CD14-positive monocyte (primary cell): Measurements from ENCODE around the gene FOXO1. TPM values are rescaled to one million over a fixed set of nuclear protein-coding genes. Genes with fewer than 3 reads are reported as not detected.

Source experiments
- DNase-seq, 3 donors: peaks; one replicate each; pipeline ENCODE4 v3.0.0-alpha.2; 2011 to 2022
- H2AFZ ChIP-seq: 2 replicates; pipeline ENCODE4 v1.6.0; 2012; ENCODE audit warnings: mild to moderate bottlenecking, low read depth, low read length, inconsistent platforms; ENCODE audit not compliant: insufficient read depth, poor library complexity, severe bottlenecking
- H3K27ac ChIP-seq, 2 donors: 1 replicate in 1 of 2; 2 replicates in 1 of 2; pipeline ENCODE4 v1.5.1; 2012 to 2013; ENCODE audit warnings: low read length in 2 of 2, control low read depth in 1 of 2, inconsistent platforms in 1 of 2, low read depth in 1 of 2, mild to moderate bottlenecking in 1 of 2
- H3K27me3 ChIP-seq, 2 donors: one replicate each; pipeline versions ENCODE4 v1.6.0 to v1.6.1; 2011 to 2013; ENCODE audit warnings: low read length in 2 of 2; ENCODE audit not compliant: control insufficient read depth in 2 of 2, insufficient read depth in 2 of 2
- H3K36me3 ChIP-seq, 2 donors: replicated peaks in 1 of 2; 1 replicate in 1 of 2; 2 replicates in 1 of 2; pipeline versions ENCODE4 v1.5.1 to v1.6.1; 2012 to 2013; ENCODE audit warnings: low read length in 2 of 2, control low read depth in 1 of 2, inconsistent platforms in 1 of 2, mild to moderate bottlenecking in 1 of 2; ENCODE audit not compliant: insufficient read depth in 2 of 2, control insufficient read depth in 1 of 2
- H3K4me1 ChIP-seq, 2 donors: 1 replicate in 1 of 2; 2 replicates in 1 of 2; pipeline versions ENCODE4 v1.5.1 to v1.6.1; 2012 to 2013; ENCODE audit warnings: low read length in 2 of 2, control low read depth in 1 of 2, inconsistent platforms in 1 of 2, mild to moderate bottlenecking in 1 of 2, moderate library complexity in 1 of 2; ENCODE audit not compliant: insufficient read depth in 2 of 2, control insufficient read depth in 1 of 2
- H3K4me2 ChIP-seq: replicated peaks from 2 replicates; pipeline ENCODE3; 2012; ENCODE audit warnings: low read length, moderate library complexity, mild to moderate bottlenecking; ENCODE audit not compliant: poor library complexity, severe bottlenecking; ENCODE audit errors: extremely low read depth
- H3K4me3 ChIP-seq, 3 experiments: fragments of 200-600 bp in 1 of 3; sonication (generic) in 1 of 3; replicated peaks in 1 of 3; 1 replicate in 2 of 3; 2 replicates in 1 of 3; pipeline ENCODE4 v1.5.1; 2011 to 2013; ENCODE audit warnings: low read length in 3 of 3, mild to moderate bottlenecking in 3 of 3, control low read depth in 2 of 3, low read depth in 2 of 3, inconsistent platforms in 1 of 3, moderate library complexity in 1 of 3
- H3K79me2 ChIP-seq: 2 replicates; pipeline ENCODE4 v1.6.0; 2012; ENCODE audit warnings: mild to moderate bottlenecking, control low read depth, inconsistent platforms, low read length, moderate library complexity; ENCODE audit not compliant: insufficient read depth
- H3K9ac ChIP-seq: 2 replicates; pipeline ENCODE4 v1.6.0; 2017; ENCODE audit warnings: low read length, mild to moderate bottlenecking; ENCODE audit not compliant: insufficient read depth, poor library complexity, severe bottlenecking
- H3K9me3 ChIP-seq, 2 donors: replicated peaks in 1 of 2; 1 replicate in 1 of 2; 2 replicates in 1 of 2; pipeline versions ENCODE4 v1.5.1 to v1.6.1; 2012 to 2013; ENCODE audit warnings: low read length in 2 of 2, control low read depth in 1 of 2; ENCODE audit not compliant: control insufficient read depth in 1 of 2, insufficient read depth in 1 of 2
- H4K20me1 ChIP-seq: 2 replicates; pipeline ENCODE4 v1.6.0; 2012; ENCODE audit warnings: mild to moderate bottlenecking, low read length, control low read depth, moderate library complexity; ENCODE audit not compliant: insufficient read depth
- H3K27ac Mint-ChIP-seq, 7 donors: one replicate each; pipeline ENCODE4 v1.8.0; 2020; ENCODE audit warnings: mild to moderate bottlenecking in 7 of 7, mixed read lengths in 7 of 7, moderate library complexity in 6 of 7, inconsistent platforms in 2 of 7
- H3K27me3 Mint-ChIP-seq, 3 donors: one replicate each; pipeline ENCODE4 v1.8.0; 2021 to 2022; ENCODE audit warnings: low read depth in 3 of 3, mild to moderate bottlenecking in 3 of 3, mixed read lengths in 3 of 3, moderate library complexity in 3 of 3, inconsistent platforms in 1 of 3
- H3K36me3 Mint-ChIP-seq, 2 donors: one replicate each; pipeline ENCODE4 v1.8.0; 2020; ENCODE audit warnings: mixed read lengths in 2 of 2, inconsistent platforms in 1 of 2, mild to moderate bottlenecking in 1 of 2
- H3K4me1 Mint-ChIP-seq: one replicate; pipeline ENCODE4 v1.8.0; 2020; ENCODE audit warnings: mild to moderate bottlenecking, mixed read lengths
- H3K4me3 Mint-ChIP-seq, 2 donors: one replicate each; pipeline ENCODE4 v1.8.0; 2020; ENCODE audit warnings: mild to moderate bottlenecking in 2 of 2, mixed read lengths in 2 of 2, moderate library complexity in 1 of 2
- H3K9me3 Mint-ChIP-seq, 7 donors: one replicate each; pipeline ENCODE4 v1.8.0; 2020 to 2022; ENCODE audit warnings: mixed read lengths in 7 of 7, mild to moderate bottlenecking in 6 of 7, moderate library complexity in 6 of 7, inconsistent platforms in 2 of 7
- CTCF ChIP-seq: fragments of 200-600 bp; IDR thresholded peaks from one replicate; pipeline ENCODE4 v1.8.0; 2022; ENCODE audit warnings: antibody characterized with exemption, mild to moderate bottlenecking
- whole genome bisulfite sequencing: methylation state at CpG from one replicate; pipeline ENCODE4 v1.1.5; 2013; ENCODE audit warnings: missing lambda C conversion rate; ENCODE audit not compliant: insufficient coverage; 5-methylcytosine and 5-hydroxymethylcytosine counted together
- intact Hi-C, 2 donors: fragments of 100-400 bp; cut with micrococcal nuclease; formaldehyde crosslinking; loops; one replicate each; pipeline versions ENCODE4 v1.15.0 to v1.15.1; 2023
- polyA plus RNA-seq, 3 donors: library from polyadenylated mRNA; depleted of rRNA in 1 of 3; unstranded in 2 of 3; stranded (reverse) in 1 of 3; fragments of 300-500 nt in 2 of 3; fragments of >200 nt in 1 of 3; fragmentation: Illumina TruSeq in 2 of 3; gene quantifications; 1 replicate in 2 of 3; 2 replicates in 1 of 3; pipeline ENCODE4 v1.2.3, GENCODE V29; 2012 to 2021

The FOXO1 gene
- polyA plus RNA-seq, 3 donors, result 3.1 to 11.3 (median 8.0) TPM

GRCh38 chr13:40626977-40627376 lies 39.5 kb downstream of the FOXO1 start:
- Histone ChIP-seq H4K20me1 (peaks cover 94% of the 10 kb centered on the region), H3K79me2 (peaks cover 7% of the 10 kb centered on the region), H3K27ac (no peak overlapping the region), H3K9ac (no peak overlapping the region), H3K36me3 (no peaks in the 10 kb centered on the region), H3K9me3 (no peaks in the 10 kb centered on the region), H3K4me1 (peaks cover 32 to 37% of the 10 kb centered on the region in 2 donors), H2AFZ (no peak overlapping the region), H3K4me3 (no peak overlapping the region), H3K4me2 (no peak overlapping the region), H3K27me3 (no peaks in the 10 kb centered on the region)
- WGBS, result 100% methylated on average over 1 of the region's 1 CpG
- Mint-ChIP-seq H3K9me3 (no peaks in the 10 kb centered on the region), H3K27ac (peak overlapping the region in 1 of 7 donors; percentile 4), H3K4me3 (no peak overlapping the region), H3K36me3 (peaks cover 14 to 16% of the 10 kb centered on the region in 2 donors), H3K27me3 (peaks cover 0 to 5% (median 0%) of the 10 kb centered on the region in 3 donors), H3K4me1 (peaks cover 37% of the 10 kb centered on the region)
- no peak for TF ChIP-seq CTCF
- intact Hi-C loops, result loop anchor here in 1 of 2 donors (5.0 kb wide), 1 partner anchor 40 kb away; the partner anchor contains the start of gene FOXO1
- DNase-seq, result no peak

GRCh38 chr13:40626561-40626960 lies 39.9 kb downstream of the FOXO1 start:
- TF ChIP-seq CTCF, result no peak
- peak overlapping the region in 1 of 2 donors; percentile 49 for H3K27ac ChIP-seq
- 0% methylated on average over 3 of the region's 3 CpGs for WGBS
- no peak overlapping the region for H3K4me3 Mint-ChIP-seq
- peaks cover 11 to 14% of the 10 kb centered on the region in 2 donors for H3K36me3 Mint-ChIP-seq
- intact Hi-C loops, result loop anchor here in 1 of 2 donors (5.0 kb wide), 1 partner anchor 41 kb away; the partner anchor contains the start of gene FOXO1
- peak overlapping the region in 5 of 7 donors; percentile 11 to 70 (median 40) for H3K27ac Mint-ChIP-seq
- no peaks in the 10 kb centered on the region for H3K9me3 Mint-ChIP-seq
- no peaks in the 10 kb centered on the region for H3K36me3 ChIP-seq
- peak overlapping the region in 1 of 3 experiments; percentile 14 for H3K4me3 ChIP-seq
- H4K20me1 ChIP-seq, result peaks cover 95% of the 10 kb centered on the region
- peak; percentile 33 to 39 (median 37) for DNase-seq
- peaks cover 37% of the 10 kb centered on the region for H3K4me1 Mint-ChIP-seq
- peaks cover 0 to 3% (median 0%) of the 10 kb centered on the region in 3 donors for H3K27me3 Mint-ChIP-seq
- H3K27me3 ChIP-seq, result no peaks in the 10 kb centered on the region
- H3K9ac ChIP-seq, result no peak overlapping the region
- no peaks in the 10 kb centered on the region for H3K9me3 ChIP-seq
- peaks cover 32 to 37% of the 10 kb centered on the region in 2 donors for H3K4me1 ChIP-seq
- peaks cover 7% of the 10 kb centered on the region for H3K79me2 ChIP-seq
- H2AFZ ChIP-seq, result no peak overlapping the region
- peak overlapping the region; percentile 25 for H3K4me2 ChIP-seq
